GM18909 (cell line): Measurements from ENCODE around the gene PPP1R3D.
"Not testable (repeated sequence)": the region's sequence is repeated elsewhere in the genome, so short reads cannot be mapped to it uniquely, and the experiment has no call there.

Experiments used
- ATAC-seq: cut with Tn5 transposase; IDR thresholded peaks from one replicate; pipeline ENCODE4 v1.9.1; 2021; ENCODE audit warnings: mild to moderate bottlenecking; ENCODE audit not compliant: unreplicated experiment, poor library complexity

Gene PPP1R3D

GRCh38 chr20:59925899-59926298, 14.2 kb downstream of the PPP1R3D start:
- ATAC-seq = no peak

- no peak for ATAC-seq
Measured at GRCh38 chr20:59925359-59925758, 14.7 kb downstream of the PPP1R3D start.

DNA sequence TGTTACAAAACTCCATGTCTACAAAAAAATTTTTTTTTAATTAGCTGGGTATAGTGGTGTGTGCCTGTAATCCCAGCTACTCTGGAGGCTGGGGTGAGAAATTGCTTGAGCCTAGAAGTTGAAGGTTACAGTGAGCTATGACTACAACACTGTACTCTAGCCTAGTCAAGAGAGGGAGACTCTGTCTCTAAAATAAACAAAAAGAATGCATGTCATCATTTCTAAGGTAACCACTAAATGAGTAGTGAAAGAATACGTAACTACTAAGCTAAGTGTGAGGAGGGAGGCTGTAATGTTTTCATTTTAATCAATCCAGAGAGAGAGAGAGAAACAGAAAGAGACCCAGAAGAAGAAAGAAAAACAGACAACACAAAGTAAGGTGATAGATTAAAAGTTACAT, 16.6 kb downstream of the PPP1R3D start:
- no peak for ATAC-seq

- ATAC-seq = no peak
Measured at GRCh38 chr20:59920944-59921343, 19.2 kb downstream of the PPP1R3D start.

DNA sequence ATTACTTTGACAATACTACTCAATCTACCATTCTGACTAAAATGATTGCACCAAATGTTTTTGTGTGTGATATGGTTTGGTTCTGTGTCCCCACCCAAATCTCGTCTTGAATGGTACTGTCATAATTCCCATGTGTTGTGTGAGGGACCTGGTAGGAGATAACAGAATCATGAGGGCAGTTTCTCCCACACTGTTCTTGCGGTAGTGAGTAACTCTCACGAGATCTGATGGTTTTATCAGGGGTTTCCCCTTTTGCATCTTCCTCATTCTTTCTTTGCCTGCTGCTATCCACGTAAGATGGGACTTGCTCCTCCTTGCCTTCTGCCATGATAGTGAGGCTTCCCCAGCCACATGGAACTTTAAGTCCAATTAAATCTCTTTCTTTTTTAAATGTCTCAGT, 27.5 kb downstream of the PPP1R3D start:
- no peak for ATAC-seq

DNA sequence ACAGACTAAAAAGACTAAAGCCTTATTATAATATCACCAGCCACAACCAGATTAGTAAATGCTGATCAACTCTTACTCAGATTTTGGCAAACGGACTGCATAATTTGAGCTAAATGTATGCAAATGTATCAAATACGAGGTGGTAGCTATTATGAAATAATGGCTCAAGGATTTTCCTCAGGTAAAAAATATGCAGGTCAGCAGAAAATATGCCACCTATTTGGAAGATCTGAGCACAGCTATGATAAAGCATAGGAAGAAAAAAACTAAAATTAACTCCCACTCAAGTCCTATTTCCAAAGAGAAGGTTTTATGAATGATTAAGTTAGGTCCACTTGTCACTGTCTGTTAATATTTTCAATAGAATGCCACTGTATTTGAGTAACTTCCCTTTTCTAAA, 29.1 kb downstream of the PPP1R3D start:
- ATAC-seq = no peak

DNA sequence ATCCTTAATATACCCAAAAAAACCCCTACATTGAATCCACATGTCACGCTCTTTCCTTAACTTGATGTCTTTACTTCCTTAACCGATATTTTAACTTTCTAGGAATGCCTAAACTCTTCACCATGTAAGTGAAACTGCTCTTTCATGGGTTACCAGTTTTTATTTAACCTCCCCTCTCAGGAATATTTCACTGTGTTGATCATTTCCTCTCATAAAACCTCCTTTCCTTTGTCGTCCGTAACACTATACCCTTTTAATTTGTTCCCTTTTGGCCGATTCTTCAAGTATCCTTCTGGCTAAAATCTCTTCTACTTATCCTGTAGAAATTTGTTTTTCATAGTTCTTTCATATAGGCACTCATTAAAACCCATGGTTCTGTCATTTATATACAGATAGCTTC, 31.2 kb downstream of the PPP1R3D start:
- no peak for ATAC-seq

GRCh38 chr20:59903621-59904020, 36.5 kb downstream of the PPP1R3D start:
- ATAC-seq = no peak

DNA sequence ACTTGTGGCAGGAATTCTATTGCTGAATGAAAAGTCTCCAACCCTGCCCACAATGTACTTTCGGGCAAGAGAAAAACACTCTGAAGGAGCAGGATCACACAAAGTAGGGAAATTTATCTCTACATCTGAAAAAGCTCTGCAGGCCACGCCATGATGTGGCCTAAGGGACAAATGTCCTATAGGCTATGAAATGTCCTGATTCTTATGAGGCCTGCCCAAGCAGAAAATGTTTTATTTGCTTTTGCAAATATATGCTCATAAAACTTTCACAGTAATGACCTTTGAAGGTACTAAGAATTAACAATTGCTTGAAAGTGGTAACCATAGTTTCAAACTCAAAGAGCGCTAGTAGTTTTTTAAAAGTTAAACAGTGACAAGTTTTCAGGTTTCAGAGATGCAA, 37.6 kb downstream of the PPP1R3D start:
- no peak for ATAC-seq

DNA sequence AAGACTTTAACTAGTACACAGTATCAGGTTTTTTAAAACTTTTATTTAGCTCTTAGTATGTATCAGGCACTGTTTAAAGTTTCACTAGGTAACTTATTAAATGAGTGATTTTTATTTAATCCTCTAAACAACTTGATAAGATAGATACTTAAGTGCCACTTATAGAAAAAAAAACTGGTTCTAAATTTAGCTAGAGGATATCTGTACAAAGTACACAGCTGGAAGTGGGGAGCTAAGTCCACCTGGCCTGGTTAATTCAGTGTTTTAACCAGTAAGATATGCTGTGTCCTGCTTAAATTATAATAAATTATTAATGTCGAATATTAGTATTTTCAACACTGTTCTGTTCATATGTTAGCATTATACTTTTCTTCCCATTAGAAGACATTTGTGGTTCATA, 44.2 kb downstream of the PPP1R3D start:
- no peak for ATAC-seq

DNA sequence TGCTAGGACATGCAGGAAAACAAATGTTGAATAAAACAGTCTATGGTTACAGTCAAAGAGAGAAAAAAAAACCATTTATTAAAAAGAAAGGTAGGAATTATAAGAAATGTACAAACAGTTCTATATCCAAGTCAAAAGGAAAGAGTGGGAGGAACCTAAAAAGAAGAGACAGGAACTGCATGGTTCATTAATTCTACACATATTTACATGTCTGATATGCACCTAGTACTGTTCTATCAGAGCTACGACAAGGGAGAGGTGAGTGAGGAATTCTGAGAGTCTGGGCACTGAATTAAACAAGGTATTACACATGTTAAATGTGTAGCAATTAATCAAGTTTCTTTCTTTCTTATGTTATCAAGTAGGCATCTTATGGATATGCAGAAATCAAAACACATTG, 48.5 kb downstream of the PPP1R3D start:
- no peak for ATAC-seq

- not testable (repeated sequence) for ATAC-seq
Measured at GRCh38 chr20:59890035-59890434, 50.1 kb downstream of the PPP1R3D start.

DNA sequence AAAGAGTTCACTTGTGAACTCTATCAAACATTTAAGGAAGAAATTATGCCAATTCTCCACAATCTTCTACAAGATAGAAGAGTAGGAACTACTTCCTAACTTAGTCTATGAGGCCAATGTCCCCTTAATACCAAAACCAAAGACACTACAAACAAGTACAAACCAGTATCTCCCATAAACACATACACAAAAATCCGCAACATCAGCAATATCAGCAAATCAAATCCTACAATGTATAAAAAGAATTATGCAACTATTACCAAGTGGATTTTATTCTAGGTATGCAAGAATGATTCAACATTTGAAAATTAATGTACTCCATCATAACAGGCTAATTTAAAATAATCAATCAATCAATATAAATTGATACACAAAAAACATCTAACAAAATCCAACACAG, 52.1 kb downstream of the PPP1R3D start:
- no peak for ATAC-seq
